Kidney capillary endothelial cell (primary cell): Measurements from ENCODE around the gene CAPN2.
A peak's percentile ranks its signal among the peaks of the same experiment; 100 is the strongest.
"Not testable (repeated sequence)": the region's sequence is repeated elsewhere in the genome, so short reads cannot be mapped to it uniquely, and the experiment has no call there.

Source experiments
- DNase-seq: peaks from one replicate; pipeline ENCODE4 v3.0.0-alpha.2; 2018; ENCODE audit warnings: low spot score

Gene CAPN2

DNA sequence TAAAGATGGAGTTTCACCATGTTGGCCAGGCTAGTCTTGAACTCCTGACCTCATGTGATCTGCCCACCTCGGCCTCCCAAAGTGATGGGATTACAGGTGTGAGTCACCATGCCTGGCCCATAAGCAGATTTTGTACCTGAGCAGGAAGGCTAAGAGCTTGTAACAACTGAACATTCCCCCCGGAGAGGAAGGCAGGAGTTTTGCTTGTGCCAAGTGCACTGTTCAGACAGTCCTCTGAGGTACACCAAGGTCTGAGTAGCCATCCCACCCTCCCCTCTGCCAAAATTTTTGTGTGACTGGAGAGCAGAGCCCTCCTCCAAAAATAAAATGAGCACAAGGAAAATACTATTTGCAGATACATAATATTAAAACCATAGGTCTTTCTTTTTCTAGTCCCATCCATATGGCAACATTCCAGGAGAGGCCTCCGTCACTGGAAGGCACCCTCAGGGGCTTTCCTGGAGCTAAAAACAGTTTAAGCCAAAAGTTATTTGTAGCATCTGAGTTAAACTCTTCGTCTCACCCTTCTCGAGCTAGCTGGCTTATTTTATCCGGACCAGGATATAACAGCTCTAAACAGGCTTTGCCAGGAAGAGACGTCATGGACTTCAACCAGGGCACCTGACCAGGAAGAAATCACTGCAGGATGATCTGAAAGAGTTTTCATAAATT is 27.2 kb downstream of the CAPN2 start:
- DNase-seq = no peak

DNA sequence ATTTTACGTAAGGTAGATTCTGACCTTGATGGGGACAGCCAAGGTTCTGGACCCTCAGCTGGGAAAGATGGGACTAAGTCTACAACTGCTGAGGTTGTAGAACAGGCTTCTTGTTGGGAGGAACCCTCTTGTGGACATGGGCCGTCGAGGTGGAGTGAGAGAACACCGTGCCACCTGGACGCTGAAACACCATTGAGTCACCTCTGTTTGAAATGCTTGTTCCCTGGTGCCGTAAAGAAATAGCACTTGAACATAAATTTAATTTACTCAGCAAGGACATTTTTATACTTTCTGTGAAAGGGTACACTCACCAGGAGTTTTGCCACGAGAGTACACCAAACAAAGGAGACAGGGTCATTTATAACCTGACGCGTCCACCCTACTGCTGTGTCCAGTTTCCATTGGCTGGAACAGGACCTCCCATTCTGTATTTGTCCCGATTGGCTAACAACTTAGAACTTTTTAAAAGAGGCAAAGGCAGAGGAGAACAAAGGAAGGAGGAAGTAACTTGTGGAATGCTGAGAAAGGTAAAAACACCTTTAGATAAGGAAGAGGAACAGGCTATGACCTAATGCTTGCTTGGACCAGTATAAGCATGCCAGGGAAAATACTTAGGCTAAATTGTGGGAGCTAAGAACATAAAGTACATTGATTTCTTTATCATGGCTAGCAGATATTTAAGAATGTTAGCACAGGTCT is 27.8 kb downstream of the CAPN2 start:
- not testable (repeated sequence) for DNase-seq

DNA sequence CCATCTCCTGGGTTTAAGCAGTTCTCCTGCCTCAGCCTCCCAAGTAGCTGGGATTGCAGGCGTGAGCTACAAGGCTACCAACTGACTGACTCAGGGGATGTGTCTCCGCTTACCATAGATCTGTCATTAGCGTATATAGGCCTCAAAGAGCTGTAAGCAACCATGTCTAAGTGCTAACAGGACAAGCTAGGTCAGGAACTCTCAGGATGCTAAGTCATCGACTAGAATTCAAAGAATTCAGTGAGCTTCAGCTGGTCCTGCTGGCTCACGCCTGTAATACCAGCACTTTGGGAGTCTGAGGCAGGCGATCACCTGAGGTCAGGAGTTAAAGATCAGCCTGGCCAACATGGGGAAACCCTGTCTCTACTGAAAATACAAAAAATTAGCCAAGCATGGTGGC is 29.5 kb downstream of the CAPN2 start:
- DNase-seq = peak; percentile 76

DNA sequence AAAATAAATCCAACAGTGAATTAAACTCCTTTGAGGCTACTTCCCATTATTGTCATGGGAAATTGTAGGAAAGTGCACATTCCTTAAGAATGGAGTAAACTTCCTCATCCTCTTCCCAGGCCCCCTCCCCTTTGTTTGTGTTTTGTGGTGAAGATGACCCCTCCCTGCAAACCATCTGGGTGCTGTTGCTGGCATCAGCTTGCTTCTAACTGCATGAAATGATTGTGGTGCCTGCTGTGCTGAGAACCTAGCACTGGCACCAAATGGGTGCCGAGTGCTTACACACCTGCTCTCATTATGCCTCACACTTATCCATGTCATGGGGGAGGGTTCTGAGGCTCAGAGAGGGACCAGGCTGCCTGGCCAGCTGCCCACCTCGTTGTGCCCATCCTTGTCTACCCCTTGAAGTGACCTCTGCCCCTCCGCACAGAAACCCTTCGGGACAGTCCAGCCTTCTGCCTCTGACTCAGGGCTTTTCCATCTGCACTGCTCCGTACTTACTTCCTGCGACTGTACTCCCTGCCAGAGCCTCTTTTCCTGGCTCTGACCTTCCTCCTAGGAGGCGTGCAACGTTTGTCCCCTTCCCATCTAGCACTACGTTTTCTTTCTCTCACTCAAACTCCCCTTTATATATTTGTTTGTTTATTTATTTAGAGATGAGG is 30.6 kb downstream of the CAPN2 start:
- DNase-seq = peak; percentile 76

DNA sequence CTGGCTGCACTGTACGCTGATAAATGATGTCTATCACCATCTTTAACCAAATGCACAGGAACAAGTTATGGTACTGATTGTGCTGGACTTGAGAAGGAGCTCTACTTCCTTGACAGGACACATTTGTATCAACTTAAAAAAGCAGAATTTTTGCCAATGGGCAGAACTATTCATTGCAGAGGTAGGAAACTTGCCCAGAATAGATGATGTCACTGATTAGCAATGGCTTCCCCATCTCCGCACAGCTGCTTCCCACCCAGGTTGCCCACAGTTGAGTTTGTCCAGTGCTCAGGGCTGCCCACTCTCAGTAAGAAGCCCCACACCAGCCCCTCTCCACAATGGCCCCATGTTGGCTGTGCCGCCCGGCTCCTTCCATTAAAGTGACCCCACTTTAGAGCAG is 33.4 kb downstream of the CAPN2 start:
- DNase-seq = no peak

DNA sequence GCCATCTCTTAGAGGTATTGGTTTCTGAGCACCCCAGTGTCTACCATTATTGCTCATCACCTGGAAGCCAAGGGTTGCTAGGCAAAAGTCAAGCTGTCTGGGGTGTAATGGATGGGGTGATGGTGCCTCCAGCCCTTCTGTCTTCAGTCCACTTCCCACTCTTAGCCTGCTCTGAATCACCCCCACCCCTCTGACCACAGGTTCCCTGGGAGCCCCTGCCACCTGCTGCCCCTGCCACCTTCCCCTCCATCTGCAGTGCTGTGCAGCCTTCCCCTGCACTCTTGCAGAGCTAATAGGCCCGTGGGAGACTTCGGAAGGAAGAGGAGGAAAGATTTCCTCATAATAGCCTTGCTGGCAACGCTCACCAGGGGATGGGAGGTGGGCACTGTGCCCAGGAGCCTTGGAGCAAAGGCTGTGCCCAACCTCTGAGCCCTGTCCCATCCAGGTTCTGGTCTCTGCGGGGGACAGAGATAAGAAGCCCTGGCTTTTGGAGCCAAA is 35.5 kb downstream of the CAPN2 start:
- DNase-seq = no peak

DNA sequence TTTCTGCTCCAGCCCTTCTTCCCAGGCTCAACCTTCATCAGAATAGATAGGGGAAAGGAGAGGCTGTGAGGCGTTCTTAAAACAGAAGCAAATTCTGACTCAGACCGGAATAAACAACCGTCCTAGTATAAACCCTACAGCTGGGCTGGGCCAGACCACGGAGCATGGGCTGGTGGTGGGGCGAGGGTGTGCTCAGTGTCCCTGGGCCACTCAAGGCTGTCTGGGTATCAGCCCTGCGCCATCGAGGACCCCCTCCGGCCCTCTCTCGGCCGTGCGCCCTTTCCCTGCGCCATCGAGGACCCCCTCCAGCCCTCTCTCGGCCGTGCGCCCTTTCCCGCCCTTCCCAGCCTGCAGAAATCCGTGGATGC is 36.0 kb downstream of the CAPN2 start:
- DNase-seq = no peak

DNA sequence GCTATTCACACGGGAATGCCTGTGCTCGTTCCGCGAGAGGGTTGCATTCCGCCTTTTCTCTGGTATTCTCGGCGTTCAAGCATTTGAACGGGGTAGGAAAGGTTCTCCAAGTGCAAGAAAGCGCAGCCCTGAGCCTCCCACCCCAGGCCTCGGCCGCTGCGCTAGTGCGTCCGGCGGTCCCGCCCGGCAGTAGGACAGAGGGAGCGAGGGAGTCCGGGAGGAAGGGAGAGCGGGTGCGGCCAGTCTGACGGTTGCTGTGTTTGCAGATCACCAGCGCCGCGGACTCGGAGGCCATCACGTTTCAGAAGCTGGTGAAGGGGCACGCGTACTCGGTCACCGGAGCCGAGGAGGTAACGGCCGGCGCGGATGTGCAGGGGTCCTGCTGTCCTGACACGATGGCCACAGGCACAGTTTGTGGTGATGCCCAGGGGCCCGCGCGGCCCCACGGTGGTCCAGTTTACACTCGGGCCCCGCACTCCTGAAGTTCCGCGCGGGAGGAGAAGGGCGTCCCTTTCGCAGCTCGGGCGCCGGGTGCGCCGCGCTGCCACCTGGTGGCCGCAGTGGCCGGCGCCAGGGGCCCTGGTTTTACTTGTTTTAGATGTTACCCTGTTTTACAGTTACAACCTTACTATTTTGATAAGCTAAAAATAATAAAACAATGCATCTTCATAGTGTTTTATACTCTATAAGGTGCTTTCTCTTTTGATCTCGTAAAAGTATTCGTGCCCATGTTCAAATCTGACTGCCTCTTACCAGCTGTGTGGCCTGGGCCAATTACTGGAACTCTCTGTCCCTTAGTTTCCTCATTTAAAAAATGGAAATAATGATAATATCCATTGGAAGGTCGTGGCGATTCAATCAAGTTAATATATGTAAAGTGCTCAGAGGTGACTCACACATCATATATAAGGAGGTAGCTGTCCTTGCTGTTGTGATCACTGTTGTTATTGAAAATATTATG is 36.7 kb downstream of the CAPN2 start:
- no peak for DNase-seq

DNA sequence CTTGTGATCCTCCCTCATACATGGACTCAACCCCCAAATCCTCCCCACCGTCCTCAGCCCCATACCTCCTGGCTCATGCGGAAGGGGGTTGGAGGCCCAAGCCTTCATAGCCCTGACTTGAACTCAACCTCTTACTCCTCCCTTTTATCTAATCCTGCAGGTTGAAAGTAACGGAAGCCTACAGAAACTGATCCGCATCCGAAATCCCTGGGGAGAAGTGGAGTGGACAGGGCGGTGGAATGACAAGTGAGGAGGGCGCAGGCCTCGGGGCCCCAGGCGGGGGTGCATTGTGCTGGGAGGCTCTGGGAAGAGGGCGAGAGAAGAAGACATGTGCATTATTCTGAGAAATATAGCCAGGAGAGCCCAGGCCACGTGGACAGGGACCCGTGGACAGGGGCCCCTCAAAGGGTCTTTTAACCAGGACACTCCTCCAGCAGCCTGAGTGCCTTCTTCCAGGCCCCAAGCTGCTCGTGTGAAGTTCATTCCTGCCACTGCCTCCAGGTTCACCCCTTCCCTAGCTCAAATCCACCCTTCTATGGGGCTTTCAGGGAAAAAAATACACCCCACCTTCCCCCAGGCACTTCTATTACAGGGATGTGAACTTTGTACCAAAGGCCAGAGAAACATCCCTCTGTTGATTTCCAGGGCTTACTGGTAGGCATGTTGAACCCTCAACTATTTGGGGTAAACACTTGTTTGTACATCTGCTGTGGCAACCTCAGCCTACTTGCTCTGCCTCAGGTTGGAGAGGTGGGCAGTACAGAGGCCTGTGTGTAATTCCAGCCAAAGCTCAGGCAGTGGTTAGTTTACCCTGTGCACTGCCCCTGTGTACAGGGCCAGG is 38.6 kb downstream of the CAPN2 start:
- DNase-seq = no peak

DNA sequence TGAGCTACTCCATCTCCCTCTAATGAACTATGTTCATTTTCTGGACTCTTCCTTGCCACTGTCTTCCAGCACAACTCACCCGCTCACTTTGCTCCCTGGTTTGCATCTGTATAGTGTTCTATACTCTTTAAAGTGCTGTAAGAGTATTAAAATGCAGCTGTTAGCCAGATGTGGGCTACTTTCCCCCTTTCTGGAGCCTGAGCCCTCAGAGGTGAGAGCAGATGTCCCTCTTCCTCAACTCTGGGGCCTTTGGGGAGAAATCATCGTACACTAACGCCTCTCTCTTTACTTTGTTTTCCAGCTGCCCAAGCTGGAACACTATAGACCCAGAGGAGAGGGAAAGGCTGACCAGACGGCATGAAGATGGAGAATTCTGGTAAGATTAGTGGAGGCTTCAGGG is 39.4 kb downstream of the CAPN2 start:
- DNase-seq = no peak

DNA sequence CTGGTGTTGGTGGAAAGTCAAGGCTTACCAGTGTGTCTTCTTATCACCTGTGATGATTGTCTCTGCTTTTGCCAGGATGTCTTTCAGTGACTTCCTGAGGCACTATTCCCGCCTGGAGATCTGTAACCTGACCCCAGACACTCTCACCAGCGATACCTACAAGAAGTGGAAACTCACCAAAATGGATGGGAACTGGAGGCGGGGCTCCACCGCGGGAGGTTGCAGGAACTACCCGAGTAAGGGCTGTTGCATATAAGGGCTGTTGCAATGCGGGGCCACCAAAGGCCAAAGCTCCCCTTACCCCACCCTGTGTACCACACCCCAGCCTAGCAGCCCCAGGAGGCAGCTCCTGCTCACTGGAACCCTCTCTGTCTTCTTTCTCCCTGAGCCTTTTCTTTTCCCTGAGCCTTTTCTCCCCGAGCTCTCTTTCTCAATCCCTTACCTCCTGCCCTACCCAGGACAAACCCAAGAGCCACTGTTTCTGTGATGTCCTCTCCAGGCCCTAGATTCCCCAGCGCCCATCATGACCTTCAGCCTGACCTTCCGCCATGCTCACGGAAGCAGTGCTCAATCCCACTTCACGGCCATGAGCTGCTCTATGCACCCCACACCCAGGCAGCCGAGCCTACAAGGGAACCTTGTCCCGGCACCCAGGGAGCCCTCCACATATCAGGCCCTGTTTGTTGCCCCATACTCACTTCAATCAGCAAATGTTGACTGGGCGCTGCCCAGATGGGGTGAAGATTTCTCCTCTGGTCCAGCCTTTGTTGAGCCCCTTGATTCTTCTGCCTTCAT is 40.6 kb downstream of the CAPN2 start:
- no peak for DNase-seq

DNA sequence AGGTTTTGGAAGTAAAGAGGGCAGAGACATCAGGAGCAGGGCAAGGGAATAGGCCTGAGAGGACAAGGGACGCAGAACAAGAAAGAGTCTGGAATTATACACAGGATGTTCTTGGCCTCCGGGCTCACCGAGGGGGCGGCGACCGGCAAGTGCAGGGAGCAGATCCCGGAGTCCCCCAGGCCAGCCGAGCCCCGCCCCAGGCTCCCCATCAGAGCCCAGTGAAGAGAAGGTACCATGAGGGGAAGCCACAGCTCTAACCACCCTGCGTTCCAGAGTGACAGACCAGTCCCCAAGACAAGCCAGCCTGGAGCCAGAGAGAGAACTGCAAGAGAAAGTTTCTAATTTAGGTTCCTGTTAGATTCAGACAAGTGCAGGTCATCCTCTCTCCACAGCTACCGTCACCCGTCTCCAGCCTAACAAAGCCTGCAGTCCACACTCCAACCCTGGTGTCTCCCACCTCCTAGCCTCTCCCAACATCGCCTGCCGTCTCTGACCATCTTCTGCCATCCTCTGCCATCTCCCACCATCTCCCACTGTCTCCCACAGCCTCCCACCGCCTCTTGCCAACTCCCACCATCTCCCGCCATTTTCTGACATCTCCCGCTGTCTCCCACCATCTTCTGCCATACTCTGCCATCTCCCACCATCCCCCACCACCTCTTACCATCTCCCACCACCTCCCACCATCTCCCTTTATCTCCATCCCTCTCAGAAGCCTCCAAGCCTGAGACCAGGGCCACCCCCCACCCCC is 42.5 kb downstream of the CAPN2 start:
- DNase-seq = no peak

DNA sequence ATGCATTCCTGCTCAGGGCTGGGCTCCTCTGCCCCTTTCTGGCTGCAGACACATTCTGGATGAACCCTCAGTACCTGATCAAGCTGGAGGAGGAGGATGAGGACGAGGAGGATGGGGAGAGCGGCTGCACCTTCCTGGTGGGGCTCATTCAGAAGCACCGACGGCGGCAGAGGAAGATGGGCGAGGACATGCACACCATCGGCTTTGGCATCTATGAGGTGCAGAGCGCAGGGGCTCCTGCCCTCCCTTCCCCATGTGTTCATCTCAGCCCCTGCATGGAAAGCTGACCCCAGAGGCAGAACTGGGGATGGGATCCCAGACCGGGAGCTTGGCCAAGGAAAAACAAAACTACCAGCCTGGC is 43.1 kb downstream of the CAPN2 start:
- no peak for DNase-seq

DNA sequence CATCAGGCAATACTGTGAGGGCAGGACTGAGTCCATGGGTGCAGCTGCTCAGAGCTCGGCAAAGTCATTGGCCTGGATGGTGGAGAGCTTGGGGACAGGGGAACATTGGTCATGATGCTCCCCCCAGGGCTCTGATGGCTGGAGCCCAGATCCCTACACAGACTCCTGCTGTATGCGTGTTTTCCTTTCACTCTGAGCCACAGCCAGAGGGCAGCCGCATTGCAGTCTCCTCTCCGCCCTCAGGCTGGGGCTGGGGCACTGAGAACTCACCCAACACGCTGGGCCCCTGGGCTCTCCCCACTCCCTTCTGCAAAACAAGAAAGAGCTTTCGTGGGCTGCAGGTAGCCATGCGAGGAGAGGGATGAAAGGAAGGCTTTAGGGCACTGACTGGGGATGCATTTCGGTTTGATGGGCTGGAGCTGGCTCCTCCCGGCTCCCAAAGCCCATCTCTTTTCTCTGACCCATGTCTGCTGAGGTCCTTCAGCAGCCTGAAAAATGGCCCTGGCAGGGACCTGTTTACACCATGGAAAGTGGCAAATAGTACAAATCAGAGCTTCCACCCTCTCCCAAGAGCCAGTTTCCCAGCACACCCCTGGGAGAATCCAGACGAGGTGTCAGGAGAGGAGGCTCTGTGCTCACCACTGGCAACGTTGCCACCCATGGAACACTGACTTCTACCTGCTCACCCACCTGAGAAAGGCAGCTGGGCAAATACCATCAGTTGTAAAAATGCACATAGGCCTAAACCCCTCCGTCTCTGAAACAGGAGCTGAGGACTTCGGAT is 43.8 kb downstream of the CAPN2 start:
- DNase-seq = no peak

DNA sequence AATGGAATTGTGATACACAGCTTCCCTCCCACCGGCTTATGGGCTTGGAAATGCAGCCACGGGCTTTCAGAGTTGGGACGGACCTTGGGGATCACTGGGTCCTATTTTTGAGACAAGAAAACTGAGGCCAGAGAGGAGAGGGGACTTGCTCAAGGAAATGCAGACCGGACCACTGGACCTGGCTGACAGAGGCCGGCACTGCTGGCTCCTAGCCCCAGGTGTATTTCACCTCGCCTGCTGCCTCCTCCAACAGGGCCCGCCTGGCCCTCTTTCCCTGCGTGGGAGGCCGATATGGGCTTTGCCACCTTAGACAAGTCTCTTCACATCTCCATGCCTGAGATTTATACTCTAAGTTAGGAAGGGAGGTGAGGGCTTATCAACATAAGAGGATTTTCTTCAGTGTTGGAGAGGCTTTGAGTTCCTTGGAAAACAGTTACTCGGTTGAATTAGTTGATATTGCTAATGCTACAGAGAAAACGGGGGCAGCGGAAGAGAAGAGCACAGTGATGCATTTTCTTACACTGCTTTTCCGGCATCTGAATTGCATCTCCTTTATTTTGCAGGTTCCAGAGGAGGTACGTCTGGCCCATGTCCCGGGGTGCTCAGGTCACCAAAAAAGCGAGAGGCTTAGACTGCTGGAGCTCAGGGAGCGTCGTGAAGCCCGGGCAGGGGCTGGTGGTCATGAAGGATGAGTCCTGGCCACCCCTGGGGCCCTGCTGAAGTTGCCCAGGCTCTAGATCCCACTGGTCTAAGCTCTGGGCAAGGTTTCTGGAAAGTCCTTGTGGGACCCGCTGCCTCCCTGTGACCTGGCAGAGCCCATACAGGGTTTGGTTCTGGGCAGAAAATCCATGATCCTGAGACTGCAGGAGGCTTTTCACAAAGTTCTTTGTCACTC is 44.7 kb downstream of the CAPN2 start:
- DNase-seq = no peak

DNA sequence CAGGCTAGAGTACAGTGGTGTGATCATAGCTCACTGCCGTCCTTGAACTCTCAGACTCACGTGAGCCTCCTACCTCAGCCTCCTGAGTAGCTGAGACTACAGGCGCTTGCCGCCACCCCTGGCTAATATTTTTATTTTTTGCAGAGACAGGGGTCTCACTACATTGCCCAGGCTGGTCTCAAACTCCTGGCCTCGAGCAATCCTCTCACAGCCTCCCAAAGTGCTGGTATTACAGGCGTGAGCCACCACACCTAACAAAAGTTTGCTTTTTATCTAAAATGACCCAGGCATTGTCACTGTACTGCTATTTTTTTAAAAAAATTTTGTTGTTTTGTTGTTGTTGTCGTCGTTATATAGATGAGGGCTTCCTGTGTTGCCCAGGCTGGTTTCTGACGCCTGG is 46.4 kb downstream of the CAPN2 start:
- no peak for DNase-seq

DNA sequence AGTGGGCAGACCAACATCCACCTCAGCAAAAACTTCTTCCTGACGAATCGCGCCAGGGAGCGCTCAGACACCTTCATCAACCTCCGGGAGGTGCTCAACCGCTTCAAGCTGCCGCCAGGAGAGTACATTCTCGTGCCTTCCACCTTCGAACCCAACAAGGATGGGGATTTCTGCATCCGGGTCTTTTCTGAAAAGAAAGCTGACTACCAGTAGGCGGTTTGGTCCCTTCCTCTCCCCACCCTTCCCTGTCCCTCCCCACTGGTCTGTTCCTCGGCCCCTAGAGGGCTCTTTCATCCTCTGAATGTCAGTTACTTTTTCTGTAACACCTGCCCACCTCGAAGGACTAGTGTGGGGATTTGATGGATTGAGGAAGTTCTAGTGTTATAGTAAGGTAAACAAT is 46.9 kb downstream of the CAPN2 start:
- DNase-seq = no peak

DNA sequence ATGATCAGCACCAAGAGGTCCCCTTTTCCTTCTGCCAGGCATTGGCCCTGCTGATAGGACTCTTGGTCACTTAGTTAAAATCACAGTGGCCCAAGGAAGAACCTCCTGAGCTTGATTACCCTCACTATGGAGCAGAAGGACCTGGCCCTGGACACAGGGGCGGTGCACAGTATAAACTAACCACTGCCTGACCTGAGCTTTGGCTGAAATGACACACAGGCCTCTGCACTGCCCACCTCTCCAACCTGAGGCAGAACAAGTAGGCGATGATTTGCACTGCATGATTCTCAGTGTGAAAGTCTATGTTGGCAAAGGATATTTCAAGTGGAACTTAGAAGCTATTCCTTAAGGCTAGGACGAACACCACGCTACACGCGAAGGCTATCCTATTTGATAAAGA is 48.5 kb downstream of the CAPN2 start:
- no peak for DNase-seq
